RWPE2 (cell line): Measurements from ENCODE around the gene VAC14.
A peak's percentile ranks its signal among the peaks of the same experiment; 100 is the strongest.

Source experiments
- ATAC-seq: fragments of 200-7000 bp; cut with Tn5 transposase; 3 replicates; pipeline ENCODE4 v1.9.1; 2021; ENCODE audit warnings: low read depth
- DNase-seq: peaks from one replicate; pipeline ENCODE4 v3.0.0-alpha.2; 2020; ENCODE audit warnings: low spot score
- H3K27ac ChIP-seq: fragments of 450-650 bp; 2 replicates; pipeline ENCODE4 v1.5.1; 2017; ENCODE audit warnings: mild to moderate bottlenecking; ENCODE audit not compliant: poor library complexity, severe bottlenecking
- H3K27me3 ChIP-seq: fragments of 250-450 bp; sonication (Bioruptor Pico); 2 replicates; pipeline ENCODE4 v1.5.1; 2021; ENCODE audit warnings: mild to moderate bottlenecking, moderate library complexity; ENCODE audit not compliant: insufficient read depth, poor library complexity, severe bottlenecking
- H3K36me3 ChIP-seq: fragments of 250-450 bp; sonication (Bioruptor Pico); 2 replicates; pipeline ENCODE4 v1.5.1; 2020; ENCODE audit warnings: low read depth, mild to moderate bottlenecking, moderate library complexity
- H3K4me1 ChIP-seq: fragments of 250-450 bp; sonication (Bioruptor Pico); 2 replicates; pipeline ENCODE4 v1.5.1; 2021; ENCODE audit warnings: mild to moderate bottlenecking, moderate library complexity; ENCODE audit not compliant: insufficient read depth, poor library complexity, severe bottlenecking
- H3K4me3 ChIP-seq: fragments of 250-450 bp; sonication (Bioruptor Pico); 2 replicates; pipeline ENCODE4 v1.5.1; 2021; ENCODE audit warnings: mild to moderate bottlenecking, moderate library complexity; ENCODE audit not compliant: severe bottlenecking
- H3K9me3 ChIP-seq: fragments of 250-450 bp; sonication (Bioruptor Pico); 2 replicates; pipeline ENCODE4 v1.5.1; 2021; ENCODE audit warnings: mild to moderate bottlenecking, moderate library complexity; ENCODE audit not compliant: severe bottlenecking
- CTCF ChIP-seq: fragments of 450-650 bp; IDR thresholded peaks from one replicate; pipeline ENCODE4 v1.5.1; 2017; ENCODE audit warnings: mild to moderate bottlenecking, moderate library complexity; ENCODE audit not compliant: poor library complexity, severe bottlenecking

Gene VAC14

GRCh38 chr16:70670175-70670574 is 130.8 kb downstream of the VAC14 start:
- Histone ChIP-seq H3K9me3 (no peaks in the 10 kb centered on the region), H3K4me1 (no peaks in the 10 kb centered on the region), H3K27me3 (no peaks in the 10 kb centered on the region), H3K4me3 (no peak overlapping the region), H3K36me3 (peaks cover 96% of the 10 kb centered on the region), H3K27ac (no peak overlapping the region)
- no peak for ATAC-seq
- no peak for DNase-seq
- TF ChIP-seq CTCF, result no peak

- no peaks in the 10 kb centered on the region for H3K27me3 ChIP-seq
- H3K4me1 ChIP-seq, result no peaks in the 10 kb centered on the region
- H3K9me3 ChIP-seq, result no peaks in the 10 kb centered on the region
- no peak for TF ChIP-seq CTCF
- peaks cover 72% of the 10 kb centered on the region for H3K36me3 ChIP-seq
- no peak for ATAC-seq
- no peak overlapping the region for H3K4me3 ChIP-seq
- no peak overlapping the region for H3K27ac ChIP-seq
- no peak for DNase-seq
These were observed 134.9 kb downstream of the VAC14 start for GRCh38 chr16:70665806-70666735.

- Histone ChIP-seq H3K4me3 (no peak overlapping the region), H3K36me3 (peaks cover 64% of the 10 kb centered on the region), H3K9me3 (no peaks in the 10 kb centered on the region), H3K27ac (no peak overlapping the region), H3K27me3 (no peaks in the 10 kb centered on the region), H3K4me1 (no peaks in the 10 kb centered on the region)
- TF ChIP-seq CTCF, result no peak
- ATAC-seq (no peak), DNase-seq (peak; percentile 64)
These were observed 135.8 kb downstream of the VAC14 start for GRCh38 chr16:70665113-70665694.

- no peak for TF ChIP-seq CTCF
- DNase-seq (peak; percentile 64), ATAC-seq (no peak)
- Histone ChIP-seq H3K9me3 (no peaks in the 10 kb centered on the region), H3K4me3 (no peak overlapping the region), H3K27ac (no peak overlapping the region), H3K36me3 (peaks cover 57% of the 10 kb centered on the region), H3K4me1 (no peaks in the 10 kb centered on the region), H3K27me3 (no peaks in the 10 kb centered on the region)
These were observed 136.4 kb downstream of the VAC14 start for GRCh38 chr16:70664325-70665112.
